Right lung (tissue), 10 donors: ENCODE measurements around the gene GSTO1. TPM values are rescaled to one million over a fixed set of nuclear protein-coding genes. Genes with fewer than 3 reads are reported as not detected.
"Not testable (repeated sequence)": the region's sequence is repeated elsewhere in the genome, so short reads cannot be mapped to it uniquely, and the experiment has no call there.

Source experiments
- DNase-seq, 2 donors: peaks; one replicate each; pipeline ENCODE4 v3.0.0-alpha.2; 2013
- long read RNA-seq, 8 donors: transcript quantifications; one replicate each; lab custom pipeline, GENCODE V29; 2026
- polyA plus RNA-seq, 5 donors: library from polyadenylated mRNA; unstranded; fragments of 120-200 nt; gene quantifications; one replicate each; pipeline versions ENCODE4 v1.2.1 to v1.2.3, GENCODE V29; 2013; ENCODE audit warnings: inconsistent platforms in 1 of 5, low replicate concordance in 1 of 5; ENCODE audit not compliant: insufficient read length in 5 of 5, insufficient read depth in 1 of 5

Gene GSTO1
- polyA plus RNA-seq, result 100 to 1,000 TPM in 1 of 5 donors, 10 to 100 TPM in 4; 70.0 to 103 (median 94.1) TPM
- long read RNA-seq, donor 1, transcript GSTO1-204 (5 exons, 829 nt), result minor isoform, 19 of 108 reads
- long read RNA-seq, donor 1, transcript GSTO1-202 (6 exons, 972 nt), result major isoform, 66 of 108 reads
- long read RNA-seq, donor 1, partial matches to known transcripts, result 16 of 108 reads
- long read RNA-seq, donor 1, other reads (novel, unspliced or antisense), result 7 of 108 reads
- long read RNA-seq, donor 2, transcript GSTO1-204 (5 exons, 829 nt), result minor isoform, 8 of 65 reads
- long read RNA-seq, donor 2, transcript GSTO1-202 (6 exons, 972 nt), result major isoform, 51 of 65 reads
- long read RNA-seq, donor 2, partial matches to known transcripts, result 5 of 65 reads
- long read RNA-seq, donor 2, other reads (novel, unspliced or antisense), result 0 of 65 reads
- long read RNA-seq, donor 3, transcript GSTO1-204 (5 exons, 829 nt), result minor isoform, 10 of 103 reads
- long read RNA-seq, donor 3, transcript GSTO1-202 (6 exons, 972 nt), result major isoform, 69 of 103 reads
- long read RNA-seq, donor 3, partial matches to known transcripts, result 17 of 103 reads
- long read RNA-seq, donor 3, other reads (novel, unspliced or antisense), result 7 of 103 reads
- long read RNA-seq, donor 4, transcript GSTO1-204 (5 exons, 829 nt), result minor isoform, 7 of 36 reads
- long read RNA-seq, donor 4, transcript GSTO1-202 (6 exons, 972 nt), result major isoform, 29 of 36 reads
- long read RNA-seq, donor 4, partial matches to known transcripts, result 0 of 36 reads
- long read RNA-seq, donor 4, other reads (novel, unspliced or antisense), result 0 of 36 reads
- long read RNA-seq, donor 5, transcript GSTO1-204 (5 exons, 829 nt), result minor isoform, 14 of 107 reads
- long read RNA-seq, donor 5, transcript GSTO1-202 (6 exons, 972 nt), result major isoform, 71 of 107 reads
- long read RNA-seq, donor 5, partial matches to known transcripts, result 15 of 107 reads
- long read RNA-seq, donor 5, other reads (novel, unspliced or antisense), result 6 of 107 reads
- long read RNA-seq, donor 6, transcript GSTO1-202 (6 exons, 972 nt), result major isoform, 74 of 95 reads
- long read RNA-seq, donor 6, transcript GSTO1-204 (5 exons, 829 nt), result minor isoform, 16 of 95 reads
- long read RNA-seq, donor 6, partial matches to known transcripts, result 5 of 95 reads
- long read RNA-seq, donor 6, other reads (novel, unspliced or antisense), result 0 of 95 reads
- long read RNA-seq, donor 7, transcript GSTO1-202 (6 exons, 972 nt), result major isoform, 42 of 59 reads
- long read RNA-seq, donor 7, transcript GSTO1-204 (5 exons, 829 nt), result minor isoform, 17 of 59 reads
- long read RNA-seq, donor 7, partial matches to known transcripts, result 0 of 59 reads
- long read RNA-seq, donor 7, other reads (novel, unspliced or antisense), result 0 of 59 reads
- long read RNA-seq, donor 8, transcript GSTO1-202 (6 exons, 972 nt), result major isoform, 20 of 25 reads
- long read RNA-seq, donor 8, partial matches to known transcripts, result 0 of 25 reads
- long read RNA-seq, donor 8, other reads (novel, unspliced or antisense), result 0 of 25 reads

GRCh38 chr10:104254493-104255310 lies at the start of gene GSTO1:
Gene GSTO1 (plus strand): TSS chr10:104254892. CDS start chr10:104254929, 37 bp downstream.
- peak; percentile 70 to 71 for DNase-seq

GRCh38 chr10:104208730-104209129 lies 46.0 kb upstream of the GSTO1 start:
- DNase-seq, result no peak

- peak; percentile 18 to 32 for DNase-seq
These were observed 45.0 kb upstream of the GSTO1 start for GRCh38 chr10:104209575-104210198.

GRCh38 chr10:104216631-104217030 lies 38.1 kb upstream of the GSTO1 start:
- DNase-seq, result no peak

- DNase-seq, result no peak
These were observed 35.9 kb upstream of the GSTO1 start for GRCh38 chr10:104218751-104219150.

GRCh38 chr10:104220522-104220921 lies 34.2 kb upstream of the GSTO1 start:
- no peak for DNase-seq

GRCh38 chr10:104223304-104223703 lies 31.4 kb upstream of the GSTO1 start:
- DNase-seq, result no peak

GRCh38 chr10:104230490-104230889 lies 24.2 kb upstream of the GSTO1 start:
- DNase-seq, result no peak

- peak; percentile 97 for DNase-seq
These were observed 22.7 kb upstream of the GSTO1 start, which contains the start of gene CFAP43 for GRCh38 chr10:104231784-104232612. Gene CFAP43 (minus strand): TSS chr10:104232364. CDS start chr10:104232246, 118 bp downstream.

- no peak for DNase-seq
These were observed 22.0 kb upstream of the GSTO1 start for GRCh38 chr10:104232613-104233102.

- no peak for DNase-seq
These were observed 20.9 kb upstream of the GSTO1 start for GRCh38 chr10:104233817-104234216.

GRCh38 chr10:104234934-104235333 lies 19.8 kb upstream of the GSTO1 start:
- no peak for DNase-seq

- no peak for DNase-seq
These were observed 18.9 kb upstream of the GSTO1 start for GRCh38 chr10:104235801-104236200.

- no peak for DNase-seq
These were observed 14.6 kb upstream of the GSTO1 start for GRCh38 chr10:104240078-104240477.

GRCh38 chr10:104242545-104242944 lies 12.1 kb upstream of the GSTO1 start:
- DNase-seq, result no peak

GRCh38 chr10:104243009-104243408 lies 11.7 kb upstream of the GSTO1 start:
- not testable (repeated sequence) for DNase-seq

GRCh38 chr10:104243512-104243911 lies 11.2 kb upstream of the GSTO1 start:
- no peak for DNase-seq

- no peak for DNase-seq
These were observed 9.5 kb upstream of the GSTO1 start for GRCh38 chr10:104245066-104245632.
